Panc1 (cell line): Measurements from ENCODE around the gene CACTIN. TPM values are rescaled to one million over a fixed set of nuclear protein-coding genes. Genes with fewer than 3 reads are reported as not detected.
A peak's percentile ranks its signal among the peaks of the same experiment; 100 is the strongest.

Source experiments
- ATAC-seq: fragments of 200-7000 bp; cut with Tn5 transposase; 2 replicates; pipeline ENCODE4 v1.9.1; 2020; ENCODE audit warnings: mild to moderate bottlenecking, moderate library complexity
- BruUV-seq: library from RNA; stranded (reverse); fragments of 400-500 nt; replicated peaks from 2 replicates; lab custom pipeline; 2021; lab: Mats Ljungman, UMichigan
- CTCF ChIA-PET: fragments of 300-600 bp; sonication (Branson Sonifier 250); formaldehyde crosslinking; loops from one replicate; lab custom pipeline; 2022; ENCODE audit warnings: antibody characterized with exemption; lab: Charles Lee
- POLR2A ChIA-PET: fragments of 300-600 bp; sonication (Branson Sonifier 250); formaldehyde crosslinking; loops from one replicate; lab custom pipeline; 2022; ENCODE audit warnings: antibody characterized with exemption; lab: Charles Lee
- DNase-seq: peaks from one replicate; pipeline ENCODE4 v3.0.0-alpha.2; 2010; ENCODE audit warnings: low read depth, low spot score
- H3K27ac ChIP-seq: 2 replicates; pipeline ENCODE4 v1.5.1; 2011; ENCODE audit warnings: mild to moderate bottlenecking, low read length, inconsistent platforms
- H3K27me3 ChIP-seq: fragments of 200-500 bp; sonication (Bioruptor generic); 2 replicates; pipeline ENCODE4 v1.6.0; 2014; ENCODE audit warnings: low read length, inconsistent platforms; ENCODE audit not compliant: control insufficient read depth, insufficient read depth
- H3K36me3 ChIP-seq: fragments of 200-500 bp; sonication (Bioruptor generic); 2 replicates; pipeline ENCODE4 v1.5.1; 2014; ENCODE audit warnings: inconsistent platforms, mild to moderate bottlenecking, low read length, moderate library complexity; ENCODE audit not compliant: control insufficient read depth, insufficient read depth
- H3K4me1 ChIP-seq: 2 replicates; pipeline ENCODE4 v1.5.1; 2011; ENCODE audit warnings: inconsistent platforms, mild to moderate bottlenecking, low read length, moderate library complexity; ENCODE audit not compliant: control insufficient read depth, insufficient read depth
- H3K4me3 ChIP-seq, 2 experiments: 2 replicates each; pipeline ENCODE4 v1.5.1; 2011 to 2012; ENCODE audit warnings: low read depth in 2 of 2, low read length in 2 of 2, mild to moderate bottlenecking in 2 of 2, inconsistent platforms in 1 of 2, moderate library complexity in 1 of 2
- H3K9me3 ChIP-seq: fragments of 200-500 bp; sonication (Bioruptor generic); 2 replicates; pipeline ENCODE4 v1.5.1; 2014; ENCODE audit warnings: low read depth, mild to moderate bottlenecking, inconsistent platforms, low read length, moderate library complexity; ENCODE audit not compliant: control insufficient read depth, insufficient read depth
- CTCF ChIP-seq: fragments of 450-650 bp; IDR thresholded peaks from 2 replicates; pipeline ENCODE4 v1.5.1; 2017; ENCODE audit warnings: mild to moderate bottlenecking
- POLR2AphosphoS5 ChIP-seq: IDR thresholded peaks from 2 replicates; pipeline ENCODE4 v1.6.1; 2012; ENCODE audit warnings: mild to moderate bottlenecking, low read depth, low read length, moderate library complexity
- REST ChIP-seq, 2 experiments: IDR thresholded peaks; 2 replicates each; pipeline ENCODE4 v1.6.1; 2011 to 2012; ENCODE audit warnings: low read depth in 2 of 2, control low read depth in 1 of 2, low read length in 1 of 2, mild to moderate bottlenecking in 1 of 2, moderate library complexity in 1 of 2; ENCODE audit not compliant: insufficient read depth in 1 of 2
- SIN3A ChIP-seq: IDR thresholded peaks from 2 replicates; pipeline ENCODE4 v1.6.1; 2012; ENCODE audit warnings: low read depth, mild to moderate bottlenecking, low read length, moderate library complexity, borderline replicate concordance; ENCODE audit not compliant: insufficient read depth
- TCF7L2 ChIP-seq: IDR thresholded peaks from 2 replicates; pipeline ENCODE4 v1.6.1; 2011; ENCODE audit warnings: mild to moderate bottlenecking, low read depth, low read length, inconsistent platforms
- in situ Hi-C: cut with HindIII; loops from 2 replicates; pipeline ENCODE4 v1.10.0; 2016; ENCODE audit warnings: low sequenced_read_pairs, low pct_unique_long_range_greater_than_20kb
- intact Hi-C: fragments of 100-400 bp; cut with micrococcal nuclease; formaldehyde crosslinking; loops from one replicate; pipeline ENCODE4 v1.10.0; 2022; ENCODE audit not compliant: unreplicated experiment
- total RNA-seq: library from RNA; stranded (reverse); gene quantifications from one replicate; pipeline ENCODE4 v1.2.1, GENCODE V29; 2021; ENCODE audit not compliant: unreplicated experiment

The CACTIN gene
- total RNA-seq, 1 experiment from 2014 or later = 25.2 TPM

- DNase-seq (no peak), ATAC-seq (no peak)
- BruUV-seq = no TSS peak
- ChIA-PET CTCF (interaction anchor here (0.6 kb wide), 2 partner anchors 60 to 65 kb away, joined by 4 to 6 read pairs; no protein-coding TSS in a partner anchor), POLR2A (no interaction called here)
- no peaks in the 10 kb centered on the region for H3K36me3 ChIP-seq
- no peak overlapping the region for H3K27ac ChIP-seq
- no peak for TF ChIP-seq POLR2AphosphoS5
- TF ChIP-seq SIN3A = no peak
- no peak for TF ChIP-seq TCF7L2
- TF ChIP-seq CTCF = no peak
- TF ChIP-seq REST (IDR thresholded peaks at IDR 0.05; ENCODE audit: insufficient read depth in 1 of 2, low read depth in 2 of 2, low read length in 1 of 2) = no peak
- no peak overlapping the region for H3K4me3 ChIP-seq
- H3K4me1 ChIP-seq = peaks cover 4% of the 10 kb centered on the region
- intact Hi-C loops (no loop called here), in situ Hi-C loops (no loop called here)
- no peaks in the 10 kb centered on the region for H3K27me3 ChIP-seq
- H3K9me3 ChIP-seq = no peaks in the 10 kb centered on the region
Observed at GRCh38 chr19:3643674-3644313, 17.2 kb upstream of the CACTIN start.

GRCh38 chr19:3642987-3643673 is 16.5 kb upstream of the CACTIN start:
- Histone ChIP-seq H3K4me3 (no peak overlapping the region), H3K4me1 (peaks cover 4% of the 10 kb centered on the region), H3K27ac (no peak overlapping the region), H3K9me3 (no peaks in the 10 kb centered on the region), H3K36me3 (no peaks in the 10 kb centered on the region), H3K27me3 (no peaks in the 10 kb centered on the region)
- POLR2A ChIA-PET = interaction anchor here (0.6 to 0.7 kb wide), 2 partner anchors 14 to 18 kb away, joined by 4 read pairs; no protein-coding TSS in a partner anchor
- no TSS peak for BruUV-seq
- ATAC-seq (peak; percentile 59), DNase-seq (no peak)
- no peak for TF ChIP-seq POLR2AphosphoS5
- no peak for TF ChIP-seq REST (IDR thresholded peaks at IDR 0.05; ENCODE audit: insufficient read depth in 1 of 2, low read depth in 2 of 2, low read length in 1 of 2)
- no peak for TF ChIP-seq TCF7L2
- no peak for TF ChIP-seq CTCF
- no peak for TF ChIP-seq SIN3A
- intact Hi-C loops (no loop called here), in situ Hi-C loops (no loop called here)
- CTCF ChIA-PET = interaction anchor here (0.6 kb wide), 1 partner anchor 61 kb away, joined by 4 read pairs; no protein-coding TSS in a partner anchor
